Stimulated activated CD4-positive, alpha-beta T cell treated with anti-CD3 and anti-CD28 coated beads, TNF-alpha, amount 100 ng/mL, for 1 hour (primary cell): ENCODE measurements around the gene BRMS1L.
"Not testable (repeated sequence)": the region's sequence is repeated elsewhere in the genome, so short reads cannot be mapped to it uniquely, and the experiment has no call there.

ENCODE experiments used
- DNase-seq, 3 donors: peaks; one replicate each; pipeline ENCODE4 v3.0.0-alpha.2; 2020; ENCODE audit warnings: low read depth in 3 of 3, low spot score in 1 of 3

BRMS1L gene, protein sequence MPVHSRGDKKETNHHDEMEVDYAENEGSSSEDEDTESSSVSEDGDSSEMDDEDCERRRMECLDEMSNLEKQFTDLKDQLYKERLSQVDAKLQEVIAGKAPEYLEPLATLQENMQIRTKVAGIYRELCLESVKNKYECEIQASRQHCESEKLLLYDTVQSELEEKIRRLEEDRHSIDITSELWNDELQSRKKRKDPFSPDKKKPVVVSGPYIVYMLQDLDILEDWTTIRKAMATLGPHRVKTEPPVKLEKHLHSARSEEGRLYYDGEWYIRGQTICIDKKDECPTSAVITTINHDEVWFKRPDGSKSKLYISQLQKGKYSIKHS

DNA sequence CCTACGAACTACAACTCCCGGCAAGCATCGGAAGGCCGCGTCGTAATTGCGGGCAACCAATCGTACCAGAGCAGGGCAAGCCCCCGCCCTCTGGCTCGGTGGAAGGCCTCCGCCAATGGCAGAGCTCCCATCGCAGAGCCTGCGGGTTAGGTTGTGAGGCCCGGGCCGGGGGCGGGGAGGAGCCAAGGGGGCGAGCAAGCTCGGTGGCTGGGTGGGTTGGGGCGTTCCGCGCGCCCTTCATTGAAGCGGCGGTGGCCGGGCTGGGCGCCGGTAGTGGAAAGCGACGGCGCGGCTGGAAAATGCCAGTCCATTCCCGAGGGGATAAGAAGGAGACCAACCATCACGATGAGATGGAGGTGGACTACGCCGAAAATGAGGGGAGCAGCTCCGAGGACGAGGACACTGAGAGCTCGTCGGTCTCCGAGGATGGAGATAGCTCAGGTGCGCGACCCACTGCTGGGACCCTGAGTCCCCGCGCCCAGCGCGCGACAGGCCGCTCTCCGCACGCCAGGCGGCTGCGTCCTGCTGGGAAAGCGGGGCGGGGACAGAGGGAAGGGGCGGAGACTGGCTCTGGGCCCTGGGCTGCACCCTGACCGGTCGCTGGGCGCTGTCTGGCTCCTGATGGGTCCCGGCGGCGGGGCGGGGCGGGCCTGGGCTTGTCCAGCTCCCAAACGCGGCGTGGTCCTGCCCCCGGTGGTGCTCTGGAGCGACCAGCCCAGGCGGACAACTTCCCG, at the start of gene BRMS1L:
Gene BRMS1L, plus strand, starts transcription at position 121 of the 734 bp plus-strand sequence. Its CDS starts 179 bp downstream, at position 300.
- peak; percentile 84 to 91 (median 87) for DNase-seq

DNA sequence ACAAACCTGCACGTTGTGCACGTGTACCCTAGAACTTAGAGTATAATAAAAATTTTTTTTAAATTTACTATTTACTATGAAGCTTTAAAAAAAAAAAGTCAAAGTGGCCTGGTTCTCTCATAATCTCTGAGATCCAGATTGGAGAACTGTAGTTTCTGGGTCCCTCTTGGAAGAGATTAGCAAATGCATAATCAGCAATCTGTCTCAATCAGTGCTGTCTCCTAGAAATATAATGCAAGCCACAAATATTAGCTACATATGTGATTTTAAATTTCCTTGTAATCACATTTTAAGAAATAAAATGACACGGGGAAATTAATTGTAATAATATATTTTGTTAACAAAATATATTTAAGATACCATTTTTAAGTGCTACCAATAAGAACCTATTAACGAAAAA, 49.3 kb upstream of the BRMS1L start:
- DNase-seq: no peak

DNA sequence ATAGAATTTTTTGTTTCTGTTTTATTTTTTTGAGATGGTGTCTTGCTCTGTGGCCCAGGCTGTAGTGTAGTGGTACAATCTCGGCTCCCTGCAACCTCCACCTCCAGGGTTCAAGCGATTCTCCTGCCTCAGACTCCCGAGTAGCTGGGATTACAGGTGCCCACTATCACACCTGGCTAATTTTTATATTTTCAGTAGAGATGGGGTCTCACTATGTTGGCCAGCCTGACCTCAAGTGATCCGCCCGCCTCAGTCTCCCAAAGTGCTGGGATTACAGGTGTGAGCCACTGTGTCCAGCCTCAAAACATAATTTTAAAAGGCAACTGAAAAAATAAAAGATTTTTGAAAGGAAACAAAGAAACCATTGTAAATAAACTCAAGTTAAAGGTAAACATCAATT, 48.6 kb upstream of the BRMS1L start:
- not testable (repeated sequence) for DNase-seq

DNA sequence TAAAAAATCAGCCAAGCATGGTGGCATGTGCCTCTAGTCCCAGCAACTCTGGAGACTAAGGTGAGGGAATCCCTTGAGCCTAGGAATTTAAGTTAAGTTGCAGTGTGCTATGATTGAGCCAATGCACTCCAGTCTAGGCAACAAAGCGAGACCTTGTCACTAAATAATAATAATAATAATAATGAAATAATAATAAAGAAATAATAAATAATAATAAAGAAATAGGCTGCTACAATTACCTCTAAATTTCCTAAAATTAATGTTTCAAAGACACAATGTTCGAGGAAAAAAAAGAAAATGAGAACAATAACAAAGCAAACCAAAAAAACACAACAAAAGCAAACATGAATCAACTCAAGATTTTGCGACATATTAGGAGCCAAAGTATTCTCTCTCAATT, 46.8 kb upstream of the BRMS1L start:
- DNase-seq: no peak

DNA sequence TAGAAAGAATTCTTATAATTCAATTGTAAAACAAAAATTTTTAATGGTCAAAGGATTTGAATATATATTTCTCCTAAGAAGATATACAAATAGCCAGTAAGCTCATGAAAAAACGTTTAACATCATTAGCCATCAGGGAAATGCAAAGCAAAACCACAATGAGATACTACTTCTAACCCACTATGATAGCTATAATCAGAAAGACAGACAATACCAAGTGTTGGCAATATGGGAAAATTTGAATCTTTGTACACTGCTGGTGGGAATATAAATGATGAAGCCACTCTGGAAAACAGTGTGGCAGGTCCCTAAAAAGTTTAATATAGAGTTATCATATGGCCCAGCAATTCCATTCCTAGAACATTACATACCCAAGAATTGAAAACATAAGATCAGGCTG, 42.4 kb upstream of the BRMS1L start:
- no peak for DNase-seq

DNA sequence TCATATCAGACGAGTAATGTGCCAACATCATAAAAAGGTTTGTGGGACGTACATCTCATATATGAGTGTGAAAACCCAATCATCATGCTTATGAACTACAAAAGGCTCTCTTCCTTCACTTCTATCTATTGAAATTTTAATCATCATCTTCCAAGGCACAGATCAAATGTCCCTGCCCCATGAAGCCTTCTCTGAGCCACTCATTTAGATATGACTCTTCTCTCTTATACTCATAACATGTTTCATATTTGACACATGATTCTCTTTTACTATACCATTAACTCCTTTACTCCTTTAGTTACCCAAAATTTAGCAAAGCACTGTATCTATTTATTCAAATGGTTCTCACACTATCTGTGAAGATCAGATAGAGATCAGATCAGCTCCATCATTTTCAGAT, 39.3 kb upstream of the BRMS1L start:
- DNase-seq: no peak

DNA sequence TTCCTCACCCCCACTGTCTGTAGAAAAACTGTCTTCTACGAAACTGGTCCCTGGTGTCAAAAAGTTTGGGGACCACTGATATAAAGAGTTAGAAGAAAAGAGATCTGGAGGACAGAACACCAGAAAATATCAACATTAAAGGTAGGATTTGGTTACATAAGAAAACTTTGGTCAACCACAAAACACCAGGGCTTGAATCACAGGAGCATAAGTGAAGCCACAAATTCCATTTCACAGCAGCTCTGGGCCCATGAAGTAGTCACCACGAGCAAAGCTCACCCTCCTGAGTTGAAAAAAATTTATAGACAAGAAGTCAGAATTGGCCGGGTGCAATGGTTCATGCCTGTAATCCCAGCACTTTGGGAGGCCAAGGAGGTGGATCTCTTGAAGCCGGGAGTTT, 36.5 kb upstream of the BRMS1L start:
- no peak for DNase-seq

DNA sequence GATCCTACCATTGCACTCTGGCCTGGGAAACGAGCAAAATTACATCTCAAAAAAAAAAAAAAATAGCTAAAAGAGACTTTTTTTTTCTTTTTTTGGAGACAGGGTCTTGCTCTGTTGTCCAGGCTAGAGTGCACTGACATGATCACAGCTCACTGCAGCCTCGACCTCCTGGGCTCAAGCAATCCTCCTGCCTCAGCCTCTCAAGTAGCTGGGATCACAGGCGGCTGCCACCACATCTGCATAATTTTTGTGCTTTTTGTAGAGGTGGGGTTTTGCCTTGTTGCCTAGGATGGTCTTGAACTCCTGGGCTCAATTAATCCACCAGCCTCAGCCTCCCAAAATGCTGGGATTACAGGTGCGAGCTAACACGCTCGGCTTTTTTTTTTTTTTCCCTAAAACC, 28.3 kb upstream of the BRMS1L start:
- DNase-seq: no peak

DNA sequence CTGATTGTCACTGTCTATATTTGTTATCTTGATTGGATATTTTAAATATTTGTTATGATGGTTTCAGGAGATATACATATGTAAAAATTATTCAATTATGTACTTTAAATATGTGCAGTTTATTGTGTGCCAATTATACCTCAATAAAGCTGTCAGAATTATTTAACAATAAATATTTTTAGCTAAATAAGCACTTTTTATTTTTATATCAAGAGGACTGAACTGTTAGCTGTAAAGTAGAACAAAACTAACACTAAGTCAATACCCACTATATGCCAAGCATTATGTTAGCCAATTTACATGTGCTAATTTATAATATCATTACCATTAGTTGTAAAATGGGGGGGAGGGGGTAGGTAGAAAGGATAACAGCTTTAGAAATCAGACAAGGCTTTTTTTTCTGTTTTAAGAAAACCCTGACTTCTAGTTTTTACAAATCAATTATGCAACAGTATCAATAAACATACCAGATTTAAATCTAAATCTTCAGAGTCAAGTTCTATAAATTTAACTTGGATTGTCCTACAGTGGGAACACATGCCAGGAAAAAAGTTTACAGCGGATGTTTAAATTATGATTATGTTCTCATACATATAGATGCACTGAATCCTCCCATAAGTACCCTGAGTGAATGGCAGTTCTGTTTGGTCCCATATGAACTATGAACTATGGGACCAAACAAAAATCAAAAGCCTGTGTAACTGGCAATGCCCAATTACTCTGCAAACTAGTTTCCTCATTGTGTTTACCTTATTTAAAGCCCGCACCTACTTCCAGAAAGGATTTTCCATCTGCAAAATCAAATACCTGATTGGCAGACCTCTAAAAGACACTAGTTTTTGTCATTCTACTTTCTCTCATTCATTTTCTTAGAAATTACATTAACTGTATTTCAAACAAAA, 19.9 kb upstream of the BRMS1L start:
- DNase-seq: no peak

DNA sequence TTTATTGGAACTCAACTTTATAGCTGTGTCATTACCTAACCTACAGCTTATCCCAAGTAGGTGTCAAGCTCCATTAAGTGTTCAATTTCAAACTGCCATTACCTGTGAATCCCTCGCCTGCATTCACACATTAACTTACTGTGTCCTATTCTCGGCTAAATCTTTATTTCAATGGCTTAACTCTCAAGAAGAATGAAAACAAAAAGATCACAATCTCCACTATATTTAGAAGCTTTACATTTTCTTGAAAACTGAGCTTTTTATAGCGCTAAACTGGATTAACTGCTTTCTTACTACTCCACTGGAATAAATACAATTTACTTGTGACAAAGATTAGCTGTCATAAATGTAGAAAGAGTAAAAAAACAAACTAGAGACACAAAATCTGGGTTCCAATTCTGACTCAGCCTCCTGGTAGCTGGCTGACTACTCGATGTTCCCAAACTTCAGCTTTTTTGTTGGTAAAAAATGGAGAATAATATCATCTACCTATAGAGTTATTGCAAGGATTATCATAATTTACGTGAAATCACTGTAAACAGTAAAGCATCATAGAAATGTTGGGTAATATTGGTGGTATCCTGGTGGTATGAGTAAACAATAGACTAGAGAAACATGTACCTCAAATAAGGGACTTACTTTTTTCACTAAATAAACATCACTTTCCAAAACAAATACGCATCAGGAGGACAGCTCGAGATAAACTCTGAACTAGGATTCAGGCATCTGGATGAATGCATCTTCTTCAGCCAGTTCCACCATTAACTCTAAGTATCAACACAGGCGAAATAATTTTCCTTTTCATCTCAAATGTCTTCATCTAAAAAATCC, 18.8 kb upstream of the BRMS1L start:
- no peak for DNase-seq

DNA sequence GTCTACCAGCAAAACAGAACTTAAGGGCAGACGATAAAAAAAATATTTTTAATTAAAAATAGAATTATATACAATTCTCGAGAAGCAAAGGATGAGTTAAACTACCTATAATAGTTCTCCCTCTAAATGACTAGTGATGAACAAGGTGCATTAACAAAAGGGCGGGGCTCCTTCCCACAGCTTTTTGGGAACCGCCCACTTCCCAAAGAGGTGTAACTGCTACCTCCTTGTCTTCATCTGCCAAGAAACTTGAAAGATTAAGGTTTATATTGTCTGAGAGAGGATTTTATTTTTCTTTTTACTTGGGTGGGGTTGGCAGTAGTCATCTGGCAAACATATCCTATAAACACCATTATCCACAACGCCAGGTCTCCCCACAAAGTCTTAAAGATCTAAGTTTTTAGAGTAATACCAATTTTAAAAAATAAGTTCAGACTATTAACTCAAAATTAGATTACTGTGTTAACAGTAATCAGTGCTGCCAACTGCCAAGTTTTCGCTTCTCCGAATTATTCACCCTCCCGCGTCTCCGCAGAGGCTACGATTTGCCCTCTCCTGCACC, 18.0 kb upstream of the BRMS1L start:
- no peak for DNase-seq

DNA sequence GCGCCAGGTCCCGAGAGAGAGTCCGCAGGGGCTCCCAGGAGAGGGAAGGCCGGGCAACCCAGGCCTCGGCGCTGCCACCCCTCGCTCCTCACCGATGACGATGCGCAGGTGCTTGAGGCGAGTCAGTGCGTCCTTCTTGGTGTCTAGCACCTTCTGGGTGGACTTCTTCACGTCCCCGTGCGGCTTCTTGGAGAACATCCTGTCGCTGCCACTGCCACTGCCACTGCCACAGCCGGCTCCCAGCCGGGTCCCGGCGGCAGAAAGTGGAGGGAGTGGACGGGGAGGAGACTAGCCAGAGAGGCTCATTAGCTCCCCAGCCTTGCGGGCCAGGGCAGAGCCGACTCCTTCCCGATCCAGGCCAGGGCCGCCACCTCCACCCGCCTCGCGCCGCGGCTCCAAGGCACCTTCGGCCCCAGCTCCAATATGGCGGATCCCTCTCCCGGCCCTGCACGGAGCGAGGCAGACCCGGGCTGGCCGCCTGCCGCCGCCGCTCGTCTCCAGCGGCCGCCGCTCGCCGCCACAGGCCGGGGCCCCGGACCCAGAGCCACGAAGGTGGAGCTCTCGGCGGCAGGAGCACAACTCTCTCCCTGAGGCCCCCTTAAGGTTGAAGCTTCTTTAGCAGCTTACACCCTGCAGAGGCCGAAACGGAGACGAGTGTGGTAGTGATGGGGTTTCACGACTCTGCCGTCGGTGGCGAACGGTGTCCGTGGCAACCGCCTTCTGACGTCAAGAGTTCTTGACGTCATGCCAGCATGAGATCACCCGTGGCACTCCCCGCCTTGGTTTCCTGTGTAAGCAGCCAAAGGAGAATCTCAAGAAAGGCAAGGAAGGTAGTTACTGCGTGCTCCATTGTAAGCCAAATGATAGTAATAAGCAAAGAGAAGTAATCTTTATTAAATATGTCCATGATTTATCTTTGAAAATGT, 17.2 kb upstream of the BRMS1L start, which contains the start of gene RALGAPA1:
Gene RALGAPA1, minus strand, starts transcription at position 658 of the 926 bp plus-strand sequence. Its CDS starts 460 bp downstream, at position 198.
- DNase-seq: peak; percentile 80 to 84 (median 83)

DNA sequence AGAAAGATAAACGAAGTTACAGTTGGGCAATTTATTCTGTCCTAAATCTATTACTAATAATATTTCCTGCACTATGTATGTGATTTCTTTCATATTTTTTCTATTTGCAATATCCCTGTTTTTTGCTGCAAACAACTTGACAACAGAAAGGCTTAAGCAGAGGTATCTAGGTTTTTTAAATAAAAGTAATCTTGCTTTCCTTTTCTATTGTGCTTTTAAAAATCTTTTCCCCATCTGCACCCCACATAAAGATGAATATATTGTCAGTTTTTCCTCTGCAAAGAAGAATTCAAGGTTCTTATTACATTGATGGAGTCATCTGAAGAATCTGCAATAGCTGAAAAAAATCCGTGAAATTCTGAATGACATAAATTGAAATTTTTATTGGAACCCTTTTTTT, 16.5 kb upstream of the BRMS1L start:
- no peak for DNase-seq

DNA sequence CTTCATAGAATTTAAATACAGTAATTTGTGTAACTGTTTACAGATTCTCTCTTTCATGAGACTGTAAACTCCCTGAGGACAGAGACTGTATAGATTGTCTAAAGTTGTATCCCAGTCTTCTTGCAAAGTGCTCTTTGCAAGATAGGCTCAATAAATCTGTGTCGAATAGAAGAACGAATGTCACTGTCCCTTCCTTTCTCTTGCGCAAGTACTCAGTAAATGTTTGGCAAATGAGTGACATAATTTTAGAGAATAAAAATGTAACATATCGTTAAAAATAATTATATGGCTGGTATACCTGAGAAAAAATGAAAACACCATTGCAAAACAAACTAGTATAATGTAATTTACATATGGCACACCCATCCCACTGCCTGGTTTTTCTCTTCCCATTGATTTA, 15.2 kb upstream of the BRMS1L start:
- DNase-seq: no peak

DNA sequence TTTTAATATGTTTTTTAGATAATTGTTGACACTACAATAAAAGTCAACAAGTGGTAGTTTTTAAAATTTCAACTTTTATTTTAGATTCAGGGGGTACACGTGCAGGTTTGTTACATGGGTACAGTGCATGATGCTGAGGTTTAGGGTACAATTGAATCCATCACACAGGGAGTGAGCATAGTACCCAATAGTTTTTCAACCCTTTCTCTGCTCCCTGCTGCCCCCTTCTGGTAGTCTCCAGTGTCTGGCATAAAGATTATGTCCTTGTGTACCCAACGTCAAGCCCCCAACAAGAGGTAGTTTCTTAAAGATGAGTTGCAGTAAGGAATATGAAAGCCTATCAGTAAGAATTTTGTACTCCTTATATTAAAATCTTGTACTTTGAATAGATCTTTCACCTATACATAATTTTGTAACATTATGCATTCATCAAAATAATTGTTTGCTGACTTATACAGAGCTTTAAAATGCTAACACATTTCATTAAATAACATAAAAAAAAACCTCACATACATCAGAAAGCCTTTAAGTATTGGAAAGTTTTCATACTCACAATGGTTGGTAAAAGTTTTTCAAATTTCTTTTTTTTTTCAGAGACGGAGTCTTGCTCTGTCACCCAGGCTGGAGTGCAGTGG, 11.7 kb upstream of the BRMS1L start:
- peak; percentile 51 to 61 (median 56) for DNase-seq

DNA sequence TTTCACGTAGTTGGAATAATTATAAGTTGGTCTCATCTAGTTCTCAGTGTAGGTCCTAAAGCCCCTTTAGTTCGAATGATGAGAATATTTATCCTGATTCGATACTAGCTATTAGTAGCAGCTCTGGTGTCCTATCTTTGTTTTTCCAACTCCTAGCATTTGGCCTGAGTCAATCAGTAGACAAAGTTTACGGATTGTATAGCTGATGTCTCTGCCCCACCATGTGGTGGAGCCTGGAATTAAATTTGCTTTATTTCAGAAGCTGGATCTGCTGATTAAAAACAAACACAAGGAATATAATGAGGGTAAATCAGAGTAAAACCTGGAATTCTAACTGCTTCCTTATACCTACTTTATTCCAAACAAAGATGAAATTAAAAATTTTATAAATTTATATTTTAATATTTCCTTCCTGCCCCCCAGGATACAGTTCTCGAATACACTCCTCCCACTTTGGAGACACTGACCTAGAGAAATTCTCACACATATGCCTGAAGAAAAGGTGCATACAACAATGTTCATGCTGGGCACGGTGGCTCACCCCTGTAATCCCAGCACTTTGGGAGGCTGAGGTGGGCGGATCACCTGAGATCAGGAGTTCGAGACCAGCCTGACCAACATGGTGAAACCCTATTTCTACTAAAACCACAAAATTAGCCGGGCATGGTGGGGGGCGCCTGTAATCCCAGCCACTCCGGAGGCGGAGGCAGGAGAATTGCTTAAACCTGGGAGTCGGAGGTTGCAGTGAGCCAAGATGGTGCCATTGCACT, 7.6 kb upstream of the BRMS1L start:
- DNase-seq: no peak

DNA sequence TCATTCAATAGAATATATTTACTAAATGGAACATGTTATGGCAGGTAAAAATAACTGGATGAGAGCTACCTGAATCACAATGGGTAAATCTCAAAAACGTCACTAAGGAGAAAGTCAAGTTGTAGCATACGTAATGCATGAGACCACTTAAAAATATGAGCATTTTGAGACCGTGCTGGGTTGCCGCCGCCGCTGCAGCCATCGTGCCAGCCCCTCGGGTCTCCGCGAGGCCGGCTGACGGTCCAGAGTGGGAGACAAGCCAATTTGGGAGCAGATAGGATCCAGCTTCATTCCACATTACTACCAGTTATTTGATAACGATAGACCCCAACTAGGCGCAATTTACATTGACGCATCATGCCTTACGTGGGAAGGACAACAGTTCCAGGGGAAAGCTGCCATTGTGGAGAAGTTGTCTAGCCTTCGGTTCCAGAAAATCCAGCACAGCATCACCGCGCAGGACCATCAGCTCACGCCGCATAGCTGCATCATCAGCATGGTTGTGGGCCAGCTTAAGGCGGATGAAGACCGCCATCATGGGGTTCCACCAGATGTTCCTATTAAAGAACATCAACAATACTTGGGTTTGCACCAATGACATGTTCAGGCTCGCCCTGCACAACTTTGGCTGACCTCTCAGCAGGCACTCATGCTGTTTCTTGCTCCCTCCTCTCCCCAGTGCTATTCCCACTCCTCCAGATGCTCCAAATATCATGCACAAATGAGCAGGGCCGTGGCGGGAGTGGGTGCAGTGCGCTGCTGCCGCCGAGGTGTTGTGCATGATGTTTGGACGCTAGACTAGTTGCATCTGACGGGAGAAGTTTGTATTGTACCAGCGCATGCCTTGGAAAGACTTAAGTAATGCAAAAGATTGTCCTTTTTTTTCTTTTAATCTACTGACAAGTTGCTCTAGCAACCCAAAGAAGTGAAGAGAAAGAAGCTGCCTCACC, 6.3 kb upstream of the BRMS1L start:
- no peak for DNase-seq
